Measurements from ENCODE around the gene FRMD4B.

Gene FRMD4B

DNA sequence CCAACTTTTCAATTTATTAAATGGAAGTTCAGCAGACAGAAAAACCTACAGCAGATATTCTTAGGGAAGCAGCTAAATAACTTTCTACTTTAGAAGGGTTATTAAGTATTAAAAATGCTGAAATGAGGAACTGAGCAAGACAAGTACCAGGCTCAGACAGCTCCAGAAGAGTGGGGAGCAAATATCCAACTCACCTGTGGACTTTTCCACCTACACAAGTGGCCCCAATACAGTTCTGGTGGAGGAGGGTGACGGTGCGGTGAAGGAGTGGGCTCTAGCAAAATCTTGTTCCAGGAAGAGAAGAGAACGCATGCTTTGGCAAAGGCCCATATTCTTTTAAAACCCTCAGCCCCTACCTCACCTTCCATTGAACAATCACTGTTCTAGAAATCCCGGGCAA is 133.7 kb downstream of the FRMD4B start:
- Histone ChIP-seq H3K27me3 (ENCODE audit: insufficient read depth, poor library complexity, severe bottlenecking) (no peaks in the 10 kb centered on the region), H3K4me3 (replicated peaks; ENCODE audit: insufficient read depth, low read length) (no peak overlapping the region), H3K27ac (replicated peaks) (no peak overlapping the region)
- DNase-seq (ENCODE audit: low read depth in 1 of 2, low spot score in 1 of 2) = no peak
- TF ChIP-seq GABPA (IDR thresholded peaks at IDR 0.05; ENCODE audit: low read depth) (no peak), POLR2AphosphoS5 (IDR thresholded peaks at IDR 0.05; ENCODE audit: low read depth) (no peak), REST (IDR thresholded peaks at IDR 0.05; ENCODE audit: insufficient replicate concordance, low read depth) (no peak), SPI1 (IDR thresholded peaks at IDR 0.05; ENCODE audit: borderline replicate concordance, low read depth) (no peak), CTCF (IDR thresholded peaks at IDR 0.05; ENCODE audit: insufficient read depth, low read length) (no peak)

DNA sequence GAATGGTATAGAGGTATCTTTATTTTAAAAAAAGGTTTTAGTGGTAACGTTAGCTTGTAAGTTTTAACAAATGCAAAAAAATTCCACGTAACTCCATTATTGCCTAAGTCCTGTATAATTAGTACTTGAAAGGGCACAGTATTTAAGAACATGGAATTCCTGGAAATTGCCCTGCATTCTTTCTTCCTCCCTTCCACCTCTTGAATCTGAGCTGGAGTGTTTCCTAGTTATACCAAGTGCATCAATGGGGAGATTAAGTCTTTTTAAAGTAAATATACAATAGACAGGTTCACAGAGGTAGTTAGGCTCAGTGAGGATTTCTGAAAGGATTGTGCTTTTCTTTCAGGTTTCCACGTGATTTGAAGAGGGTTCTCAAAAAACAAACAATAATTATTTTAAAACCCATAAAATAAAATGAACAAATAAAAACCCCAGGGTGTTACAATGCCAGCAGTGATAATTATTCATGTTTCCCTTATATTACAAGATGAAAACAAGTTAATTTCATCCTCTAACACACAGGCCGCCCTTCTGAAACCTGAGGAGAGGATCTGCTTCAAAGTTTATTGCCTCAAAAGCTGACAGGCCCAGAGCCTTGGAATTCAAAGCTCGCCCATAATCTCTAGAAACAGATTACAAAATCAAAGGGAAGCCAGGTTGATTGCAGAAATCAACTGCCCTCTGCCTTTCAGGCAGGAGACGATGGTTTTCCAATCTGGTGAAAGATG is 134.6 kb downstream of the FRMD4B start:
- TF ChIP-seq SPI1 (IDR thresholded peaks at IDR 0.05; ENCODE audit: borderline replicate concordance, low read depth) = no peak
- TF ChIP-seq CTCF (IDR thresholded peaks at IDR 0.05; ENCODE audit: insufficient read depth, low read length) = no peak
- TF ChIP-seq GABPA (IDR thresholded peaks at IDR 0.05; ENCODE audit: low read depth) = no peak
- TF ChIP-seq POLR2AphosphoS5 (IDR thresholded peaks at IDR 0.05; ENCODE audit: low read depth) = no peak
- TF ChIP-seq REST (IDR thresholded peaks at IDR 0.05; ENCODE audit: insufficient replicate concordance, low read depth) = no peak
- H3K27me3 ChIP-seq (ENCODE audit: insufficient read depth, poor library complexity, severe bottlenecking) = no peaks in the 10 kb centered on the region
- no peak overlapping the region for H3K27ac ChIP-seq (replicated peaks)
- H3K4me3 ChIP-seq (replicated peaks; ENCODE audit: insufficient read depth, low read length) = no peak overlapping the region
- no peak for DNase-seq (ENCODE audit: low read depth in 1 of 2, low spot score in 1 of 2)

DNA sequence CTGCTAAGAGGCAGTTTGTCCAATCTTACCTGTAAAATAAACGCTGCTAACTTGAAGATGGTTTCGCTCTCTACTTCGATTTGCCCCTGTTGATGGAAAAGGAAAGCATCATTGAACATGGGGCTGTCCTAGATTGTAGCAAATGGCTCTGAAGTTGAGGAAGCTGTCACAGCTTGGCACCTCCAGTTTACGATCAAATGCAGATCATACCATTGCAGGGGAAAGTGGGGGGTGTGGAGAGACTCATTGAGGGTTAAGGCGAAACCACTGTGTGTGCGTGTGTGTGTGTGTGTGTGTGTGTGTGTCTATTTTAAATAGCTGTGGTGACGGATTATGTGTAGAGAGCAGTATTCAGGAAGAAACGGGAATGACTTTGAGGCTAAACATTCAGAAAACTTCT is 135.9 kb downstream of the FRMD4B start:
- Histone ChIP-seq H3K27me3 (ENCODE audit: insufficient read depth, poor library complexity, severe bottlenecking) (no peaks in the 10 kb centered on the region), H3K27ac (replicated peaks) (no peak overlapping the region), H3K4me3 (replicated peaks; ENCODE audit: insufficient read depth, low read length) (no peak overlapping the region)
- TF ChIP-seq REST (IDR thresholded peaks at IDR 0.05; ENCODE audit: insufficient replicate concordance, low read depth) (no peak), SPI1 (IDR thresholded peaks at IDR 0.05; ENCODE audit: borderline replicate concordance, low read depth) (no peak), CTCF (IDR thresholded peaks at IDR 0.05; ENCODE audit: insufficient read depth, low read length) (no peak), POLR2AphosphoS5 (IDR thresholded peaks at IDR 0.05; ENCODE audit: low read depth) (no peak), GABPA (IDR thresholded peaks at IDR 0.05; ENCODE audit: low read depth) (no peak)
- DNase-seq (ENCODE audit: low read depth in 1 of 2, low spot score in 1 of 2) = no peak
